ENCODE results near the gene RETNLB.
A peak's percentile ranks its signal among the peaks of the same experiment; 100 is the strongest.

Gene RETNLB, protein sequence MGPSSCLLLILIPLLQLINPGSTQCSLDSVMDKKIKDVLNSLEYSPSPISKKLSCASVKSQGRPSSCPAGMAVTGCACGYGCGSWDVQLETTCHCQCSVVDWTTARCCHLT
- 0 to 0.35 reads per million in 2 donors for total RNA-seq

DNA sequence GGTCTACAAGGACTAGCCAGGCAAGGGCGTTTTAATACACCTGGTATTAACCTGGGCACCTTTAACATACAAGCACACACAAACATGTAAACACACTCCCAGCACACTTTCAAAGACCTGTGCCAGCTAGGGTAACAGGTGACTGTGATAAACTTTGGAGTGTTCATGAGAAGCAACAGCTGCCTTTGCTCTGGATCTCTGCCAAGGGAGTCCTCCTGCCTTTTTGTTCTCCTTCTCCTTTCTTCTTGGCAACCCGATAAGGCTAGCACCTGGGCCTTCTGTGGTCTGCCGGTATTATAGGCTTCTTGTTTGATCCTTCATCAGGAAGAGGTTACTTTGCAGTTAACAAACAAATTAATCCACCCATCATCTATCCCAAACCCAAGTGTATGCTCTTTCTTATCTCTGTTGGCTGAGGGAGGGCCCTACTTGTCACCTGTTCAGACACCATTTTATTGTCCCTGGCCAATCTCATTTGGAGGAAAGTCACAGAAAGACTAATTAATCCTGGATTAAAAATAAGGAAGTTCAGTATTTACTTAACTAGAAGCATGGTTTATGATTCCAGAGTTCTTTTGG, at the start of gene RETNLB:
Gene RETNLB, minus strand, starts transcription at position 7 of the 579 bp plus-strand sequence. CDS start 225 bp downstream, outside the sequence.
- DNase-seq = no peak

DNA sequence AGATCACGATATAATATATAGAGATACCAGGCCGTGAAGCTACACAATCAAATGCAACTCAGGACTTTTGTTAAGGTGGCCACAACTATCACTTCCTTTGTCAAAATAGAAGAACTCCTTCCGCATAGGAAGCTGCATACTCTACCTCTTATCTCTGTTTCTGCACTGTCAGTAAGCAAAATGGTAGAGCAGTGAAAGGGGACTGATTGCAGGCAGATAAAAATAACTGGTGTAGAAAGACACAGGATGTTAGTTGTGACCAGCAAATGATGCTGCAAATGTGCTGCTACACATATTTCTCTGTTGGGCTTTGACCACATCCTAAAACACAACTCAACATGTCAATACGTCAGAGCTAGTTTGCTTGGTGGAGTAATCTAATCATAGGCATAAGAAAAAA, 49.1 kb upstream of the RETNLB start:
- no peak for DNase-seq

DNA sequence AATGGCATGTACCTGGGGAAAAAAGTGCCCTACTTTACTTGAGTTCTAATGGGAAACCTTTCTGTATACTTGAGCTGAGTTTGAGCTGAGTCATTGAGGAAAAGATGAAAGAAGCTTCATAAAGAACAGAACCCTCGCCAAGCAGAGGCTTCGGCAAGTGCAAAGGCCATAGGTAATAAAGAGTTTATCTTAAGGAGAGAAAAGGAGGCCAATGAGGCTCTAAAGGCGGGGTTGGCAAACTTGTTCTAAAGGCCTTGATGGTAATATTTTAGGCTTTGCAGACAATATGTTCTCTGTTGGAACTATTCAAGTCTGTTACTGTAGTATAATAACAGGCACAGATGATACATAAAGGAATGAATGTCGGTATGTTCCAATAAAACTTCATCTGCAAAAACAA, 47.8 kb upstream of the RETNLB start:
- DNase-seq = no peak

DNA sequence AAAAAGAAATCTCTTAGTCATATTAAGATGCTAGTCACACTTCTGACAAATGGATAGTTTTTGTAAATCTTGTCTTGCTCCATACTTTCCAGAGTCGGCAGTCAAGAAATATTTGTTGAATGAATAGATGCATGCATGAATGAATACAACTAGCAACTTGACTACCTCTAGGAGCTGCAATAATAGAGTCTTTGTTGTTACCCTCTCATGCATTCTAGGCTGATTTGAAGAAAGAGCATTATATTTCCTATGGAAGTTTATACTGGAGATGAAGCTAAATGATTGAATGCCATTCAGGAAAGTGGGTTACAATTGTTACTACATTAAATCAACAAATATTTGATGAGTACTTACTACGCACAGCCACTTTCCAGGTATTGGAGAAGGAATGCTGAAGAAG, 47.2 kb upstream of the RETNLB start:
- no peak for DNase-seq

DNA sequence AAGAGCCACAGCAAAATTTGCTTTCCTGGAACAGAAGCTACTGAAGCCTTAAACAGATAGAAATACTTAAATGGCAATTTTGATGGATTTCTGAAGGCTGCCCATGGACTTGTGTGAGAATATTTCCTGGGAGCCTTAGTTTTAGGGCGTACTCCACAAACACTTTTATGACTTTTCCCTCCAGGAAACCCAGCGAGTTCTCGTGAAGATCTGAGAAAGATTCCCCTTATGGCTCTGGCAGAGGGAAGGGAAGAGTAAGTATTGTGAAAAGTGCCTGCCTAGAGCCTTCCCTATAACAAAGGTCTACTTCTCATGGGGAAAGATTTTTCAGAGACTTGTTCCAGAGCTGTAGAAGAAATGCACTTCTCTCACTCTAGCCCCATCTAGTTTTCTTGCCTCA, 34.3 kb upstream of the RETNLB start:
- DNase-seq = no peak

DNA sequence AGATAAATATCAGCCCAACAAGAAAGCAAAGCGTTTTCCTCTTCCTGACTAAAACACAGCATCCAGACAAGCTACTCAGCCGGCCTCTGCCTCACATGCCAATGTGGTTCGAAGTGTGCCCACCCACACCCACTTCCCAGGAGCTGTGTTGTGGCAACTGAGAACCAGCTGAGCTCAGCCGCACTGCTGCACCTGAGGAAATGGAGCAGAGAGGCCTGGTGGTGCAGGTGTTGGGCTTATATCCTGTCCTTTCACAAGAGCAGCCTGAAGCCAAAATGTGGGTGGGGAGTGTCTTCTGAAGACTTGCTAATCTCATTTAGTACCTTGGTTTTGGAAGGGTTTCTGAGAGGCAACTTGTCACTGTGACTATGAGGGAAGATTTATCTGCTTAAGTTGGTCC, 23.0 kb upstream of the RETNLB start:
- peak; percentile 10 for DNase-seq

DNA sequence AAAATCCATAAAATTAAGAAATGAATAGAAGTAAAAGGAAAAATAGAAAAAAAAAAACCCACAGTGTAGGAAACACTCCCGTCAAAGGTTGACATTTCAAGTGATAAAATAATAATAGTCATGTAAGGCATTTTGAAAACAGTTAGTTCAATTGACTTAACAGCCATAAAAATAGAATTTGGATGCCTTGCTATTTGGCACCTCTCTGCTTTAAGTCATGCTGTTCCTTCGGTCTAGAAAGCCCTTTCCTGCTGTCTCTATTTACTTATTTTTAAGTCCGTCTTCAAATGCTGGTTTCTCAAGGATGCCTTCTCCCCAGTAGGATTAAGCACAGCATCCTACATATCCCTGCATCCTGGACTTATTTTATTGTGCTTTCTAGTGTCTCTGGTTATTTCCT, 22.3 kb upstream of the RETNLB start:
- no peak for DNase-seq

DNA sequence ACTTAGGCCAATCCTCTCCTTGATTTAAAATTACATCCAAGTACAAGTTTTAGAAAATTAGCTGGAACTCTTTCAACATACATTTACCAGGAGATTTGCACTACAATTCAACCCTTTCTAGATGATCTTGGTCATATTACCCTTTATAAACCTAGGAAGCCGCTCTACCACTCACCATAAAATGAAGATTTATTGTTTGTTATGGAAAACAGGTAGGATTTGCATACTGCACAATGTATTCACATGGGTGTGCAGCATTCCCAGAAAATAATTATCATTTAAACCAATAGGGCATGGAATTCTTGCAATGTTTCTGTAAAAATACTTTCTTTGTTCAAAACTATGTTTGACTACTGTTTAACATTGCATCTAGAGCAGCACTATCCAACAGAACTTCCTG, 18.4 kb upstream of the RETNLB start:
- no peak for DNase-seq

DNA sequence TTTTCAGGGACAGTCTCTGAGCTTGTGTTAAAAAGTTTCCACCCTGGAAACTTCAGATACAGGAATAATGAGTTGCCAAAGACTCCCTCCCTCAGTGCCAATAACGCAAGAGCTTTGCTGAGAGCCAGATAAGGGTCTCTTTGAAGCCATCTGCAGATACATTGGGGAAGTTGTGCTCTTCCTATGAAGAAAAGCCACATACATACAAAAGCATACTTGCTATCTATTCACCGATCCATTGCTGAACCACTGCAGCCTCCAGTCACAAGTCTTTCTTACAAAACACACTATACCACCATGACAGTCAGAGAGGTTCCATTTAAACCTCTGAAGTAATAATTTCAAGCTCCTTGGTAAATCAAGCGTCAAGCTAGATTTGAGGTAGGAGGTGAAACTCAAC, 10.0 kb upstream of the RETNLB start:
- DNase-seq = no peak

DNA sequence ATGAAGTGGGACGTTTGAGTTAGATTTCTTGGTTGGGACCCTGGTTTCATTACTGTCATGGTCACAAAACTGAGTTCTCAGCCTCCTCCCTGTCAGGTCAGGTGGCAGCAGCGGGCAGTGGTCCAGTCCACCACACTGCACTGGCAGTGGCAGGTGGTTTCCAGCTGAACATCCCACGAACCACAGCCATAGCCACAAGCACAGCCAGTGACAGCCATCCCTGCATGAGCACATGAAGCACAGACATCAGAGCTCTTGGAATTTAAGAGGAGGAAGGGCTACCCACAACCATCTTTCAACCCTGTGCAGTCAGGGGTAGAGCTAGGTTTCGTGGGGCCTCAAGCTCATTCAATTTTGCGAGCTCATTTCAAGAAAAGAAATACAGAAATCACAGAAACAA, 1.5 kb downstream of the RETNLB start:
- DNase-seq = no peak

DNA sequence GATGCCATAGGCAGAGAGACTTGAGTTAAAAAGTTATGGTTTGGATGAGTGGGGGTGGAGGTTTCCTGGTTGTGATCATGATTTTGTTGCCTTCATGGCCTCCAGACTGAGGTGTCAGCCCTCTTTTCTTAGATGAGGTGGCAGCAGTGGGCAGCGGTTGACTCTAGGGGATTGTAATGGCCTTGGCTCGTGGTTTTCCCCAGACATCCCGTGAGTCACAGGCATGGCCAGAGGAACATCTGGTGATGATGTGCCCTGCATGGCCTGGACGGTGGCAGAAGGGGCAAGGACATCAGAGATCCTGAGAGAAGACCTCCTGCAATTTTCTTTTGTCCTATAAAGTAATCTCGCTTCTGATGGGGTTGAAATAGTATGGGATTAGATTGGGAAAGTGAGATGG, 12.4 kb downstream of the RETNLB start:
- no peak for DNase-seq

DNA sequence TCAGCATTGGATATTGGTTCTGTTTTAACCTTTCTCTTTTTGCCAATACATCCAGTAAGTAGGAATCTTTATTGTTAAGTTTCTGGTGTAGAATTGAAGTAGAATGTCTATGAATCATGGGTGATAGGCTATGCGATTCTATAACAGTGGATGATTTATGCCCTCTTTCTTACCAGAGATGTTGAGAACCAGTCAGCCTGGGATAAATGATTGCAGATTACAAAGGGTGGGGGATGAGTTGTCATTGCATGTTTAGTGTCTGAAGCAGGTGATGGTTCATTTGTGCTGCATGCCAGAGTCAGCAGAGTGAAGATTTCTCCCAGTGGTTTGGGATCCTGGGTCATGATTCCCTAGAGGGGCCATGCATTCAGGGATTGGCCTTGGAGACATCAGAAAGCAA, 14.3 kb downstream of the RETNLB start:
- DNase-seq = no peak

DNA sequence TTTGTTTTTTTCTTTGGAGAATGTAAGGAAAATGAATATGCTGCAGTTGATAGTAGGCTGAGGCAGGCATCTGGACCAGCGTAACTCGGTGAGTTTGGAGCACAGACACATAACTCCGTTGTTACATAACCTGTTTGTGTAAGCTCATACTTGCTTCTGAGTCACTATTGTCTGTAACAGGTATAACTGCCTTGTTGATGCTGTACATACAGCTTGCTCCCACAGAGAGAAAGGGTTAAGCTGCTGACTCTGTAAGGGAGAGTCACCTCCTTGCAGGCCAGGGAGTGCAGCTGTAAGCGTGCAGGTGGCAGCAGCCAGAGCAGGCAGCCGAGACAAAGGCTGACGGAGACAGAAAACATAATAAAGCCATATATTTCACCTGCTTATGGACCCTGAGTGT, 20.4 kb downstream of the RETNLB start:
- DNase-seq = no peak

DNA sequence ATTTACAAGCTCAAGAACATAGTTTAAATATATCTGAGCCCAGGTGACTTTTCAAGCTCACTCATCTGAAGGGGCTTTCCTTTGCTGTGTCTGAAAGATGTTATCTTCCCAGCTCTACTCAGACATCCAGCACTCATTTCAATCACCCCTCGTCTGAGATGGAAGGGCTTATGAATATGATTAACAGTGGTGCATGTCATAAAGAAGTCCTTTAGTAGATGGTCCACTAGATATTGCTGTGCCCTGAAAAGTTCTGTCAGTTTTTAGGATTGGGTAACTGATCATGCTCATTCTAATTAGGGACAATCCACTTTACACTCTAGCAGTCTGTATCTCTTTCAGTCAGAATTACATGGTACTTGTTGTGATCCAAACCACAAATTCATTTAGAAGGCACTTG, 28.3 kb downstream of the RETNLB start:
- no peak for DNase-seq

DNA sequence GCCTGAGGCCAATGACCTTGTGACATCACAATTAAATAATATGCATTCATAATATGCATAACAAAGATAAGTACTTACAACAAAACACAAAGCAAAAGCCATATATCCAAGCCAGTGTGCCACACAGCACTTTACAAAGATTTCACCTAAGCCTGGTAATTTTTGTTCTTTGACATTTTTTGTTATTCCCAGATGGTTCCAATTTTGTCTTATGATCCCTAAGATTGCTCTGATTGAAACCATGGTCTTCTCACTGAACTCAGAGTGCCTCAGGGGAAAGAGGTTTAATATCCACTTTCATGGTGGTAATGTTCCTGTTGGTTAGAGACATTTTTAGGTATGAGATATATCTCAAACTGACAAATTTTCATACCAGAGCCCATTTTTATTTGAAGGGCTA, 29.1 kb downstream of the RETNLB start:
- DNase-seq = no peak

DNA sequence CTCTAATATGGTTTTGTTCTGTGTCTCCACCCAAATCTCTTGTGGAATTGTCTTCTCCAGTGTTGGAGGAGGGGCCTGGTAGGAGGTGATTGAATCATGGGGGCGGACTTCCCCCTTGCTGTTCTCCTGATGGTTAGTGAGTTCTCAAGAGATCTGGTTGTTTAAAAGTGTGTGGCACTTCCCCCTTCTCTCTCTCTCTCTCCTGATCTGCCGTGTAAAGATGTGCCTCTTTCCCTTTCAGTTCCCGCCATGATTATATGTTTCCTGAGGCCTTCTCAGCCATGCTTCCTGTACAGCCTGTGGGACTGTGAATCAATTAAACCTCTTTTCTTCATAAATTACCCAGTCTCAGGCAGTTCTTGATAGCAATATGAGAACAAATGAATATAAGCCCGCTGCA, 33.1 kb downstream of the RETNLB start:
- no peak for DNase-seq

DNA sequence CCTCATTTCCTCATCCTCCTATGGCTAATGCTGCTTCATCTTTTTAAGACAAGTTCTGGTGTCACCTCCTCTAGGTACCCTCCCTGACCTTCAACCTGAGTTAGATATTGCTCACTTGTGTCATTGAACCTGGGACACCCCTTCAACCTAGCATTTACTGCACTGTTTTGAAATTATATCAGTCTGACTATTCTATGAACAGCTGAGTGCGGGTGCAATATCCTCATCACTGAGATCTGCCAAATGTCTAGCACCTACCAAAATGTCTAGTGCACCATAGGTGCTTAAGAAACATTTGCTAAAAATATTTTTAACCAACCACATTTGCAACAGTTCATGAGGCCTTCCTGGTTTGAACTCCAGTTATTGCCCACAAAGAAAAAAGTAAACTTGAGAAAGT, 34.5 kb downstream of the RETNLB start:
- DNase-seq = no peak

DNA sequence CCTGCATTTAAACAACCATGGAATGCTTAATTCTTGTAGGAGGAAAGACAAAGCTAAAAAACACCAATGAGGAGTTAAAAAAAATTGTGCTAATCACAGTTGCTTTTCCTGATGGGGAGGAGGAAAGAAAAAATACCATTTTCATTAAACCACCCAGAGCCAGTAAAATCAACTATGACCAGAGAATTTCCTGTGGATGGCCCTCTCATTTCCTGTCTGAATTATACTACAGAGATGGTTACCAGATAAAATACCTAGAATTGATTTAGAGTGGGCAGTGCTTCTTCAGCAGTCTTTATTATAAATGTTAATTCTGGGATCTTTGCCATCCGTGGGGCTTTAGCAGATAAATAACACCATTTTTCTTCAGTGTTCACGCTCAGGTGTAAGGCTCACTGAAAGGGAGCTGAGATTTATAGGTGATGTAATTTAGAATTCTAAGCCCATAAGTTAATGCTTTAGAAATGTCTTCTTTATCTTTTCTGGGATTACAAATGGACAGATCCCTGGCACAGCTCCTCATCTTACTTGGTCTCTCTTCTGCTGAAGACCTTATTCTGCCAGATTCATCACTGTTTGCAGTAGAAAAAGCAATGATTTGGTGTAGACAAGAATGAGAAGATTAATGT, 37.9 kb downstream of the RETNLB start:
- DNase-seq = no peak

DNA sequence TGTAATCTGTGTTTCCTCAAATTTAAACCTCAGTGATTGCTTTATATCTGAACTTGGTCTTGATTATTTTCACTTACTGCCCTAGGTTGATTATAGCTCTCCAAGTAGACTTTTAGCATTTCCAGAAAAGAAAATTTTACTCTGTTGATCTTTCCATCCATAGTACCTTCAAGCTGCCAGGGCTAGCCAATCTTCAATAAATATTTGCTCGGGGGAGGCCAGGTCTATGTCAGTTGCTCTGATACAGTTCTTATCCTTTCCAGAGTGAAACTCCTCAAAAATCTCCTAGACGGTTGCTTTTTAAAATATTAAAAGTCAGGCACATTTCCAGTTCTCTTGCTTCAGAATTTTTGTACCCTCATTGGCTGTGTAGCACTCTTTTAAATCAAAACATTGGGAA, 38.8 kb downstream of the RETNLB start:
- no peak for DNase-seq

DNA sequence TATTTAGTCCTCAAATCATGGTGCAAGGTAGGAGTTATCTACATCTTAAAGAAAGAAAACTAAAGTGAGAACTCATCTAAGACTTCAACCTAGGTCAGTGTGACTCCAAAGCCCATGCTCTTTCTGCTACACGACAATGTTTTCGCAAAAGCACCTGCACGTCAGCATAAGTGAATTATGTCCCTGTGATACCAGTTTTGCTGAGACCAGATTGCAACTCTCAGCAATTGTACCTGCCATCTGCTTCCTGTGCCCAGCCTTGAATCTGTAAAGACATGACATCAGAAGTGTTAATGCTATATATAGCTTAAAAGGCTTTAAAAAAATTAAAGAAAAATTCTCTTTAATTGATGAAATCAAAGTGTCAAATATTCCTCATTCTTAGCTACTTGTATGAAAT, 43.4 kb downstream of the RETNLB start:
- DNase-seq = no peak

DNA sequence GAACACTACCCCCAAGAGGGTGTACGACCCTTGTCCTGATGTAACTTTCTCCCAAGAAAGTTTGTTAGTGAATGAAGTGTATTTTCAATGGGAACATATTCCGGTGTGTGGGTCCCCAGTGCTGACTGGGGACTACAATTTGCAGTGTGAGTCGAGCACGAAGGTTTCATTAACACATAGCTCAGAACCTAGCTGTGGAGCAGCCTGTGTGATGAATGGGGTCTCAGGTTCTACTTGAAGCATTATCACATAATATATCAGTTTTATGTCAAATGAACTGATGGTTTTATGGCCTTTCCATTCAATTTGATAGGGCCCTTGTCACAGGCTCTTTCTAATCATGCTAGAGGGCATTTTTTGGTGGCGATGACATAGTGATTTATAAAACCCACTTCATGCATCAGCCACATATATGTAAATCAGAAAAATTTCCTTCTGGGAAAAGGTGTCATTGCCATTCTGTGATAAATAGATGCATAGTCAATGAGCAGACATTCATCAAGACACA, 44.1 kb downstream of the RETNLB start:
- DNase-seq = no peak

All from T-helper 9 cell (primary cell).